K562 (cell line): ENCODE results near the gene ZC3H10. TPM values are rescaled to one million over a fixed set of nuclear protein-coding genes. Genes with fewer than 3 reads are reported as not detected.

Source experiments
- BRCA1 ChIP-seq, 2 experiments: fragments of 450-650 bp in 1 of 2; sonication (generic) in 1 of 2; formaldehyde crosslinking in 1 of 2; IDR thresholded peaks; 2 replicates each; pipeline versions ENCODE4 v1.5.0 to v1.6.1; 2017 to 2020; ENCODE audit warnings: mild to moderate bottlenecking in 1 of 2, missing genetic modification reagents in 1 of 2
- CBX2 ChIP-seq: fragments of 200-600 bp; sonication (generic); IDR thresholded peaks from one replicate; pipeline ENCODE4 v1.6.1; 2012; ENCODE audit warnings: mild to moderate bottlenecking, low read length, inconsistent platforms; ENCODE audit not compliant: insufficient read depth, poor library complexity, severe bottlenecking
- CHD7 ChIP-seq: fragments of 200-600 bp; sonication (generic); IDR thresholded peaks from one replicate; pipeline ENCODE4 v1.6.1; 2012; ENCODE audit warnings: mild to moderate bottlenecking, low read depth, low read length, inconsistent platforms
- HNRNPL ChIP-seq: fragments of 200-400 bp; formaldehyde crosslinking; IDR thresholded peaks from 2 replicates; pipeline ENCODE4 v1.6.1; 2017; ENCODE audit warnings: low read depth, mild to moderate bottlenecking, low read length
- IFI16 ChIP-seq: fragments of 250-450 bp; sonication (Bioruptor Pico); IDR thresholded peaks from 2 replicates; pipeline ENCODE4 v2.1.2; 2022; ENCODE audit warnings: mild to moderate bottlenecking, inconsistent platforms
- MBD2 ChIP-seq: sonication (generic); IDR thresholded peaks from 2 replicates; pipeline ENCODE4 v1.6.1; 2016; ENCODE audit warnings: low read depth, borderline replicate concordance
- MEF2D ChIP-seq: conservative IDR thresholded peaks from 2 replicates; pipeline ENCODE4 v1.6.1; 2016; ENCODE audit warnings: low read depth, missing genetic modification characterization, missing compliant biosample characterization
- PHB ChIP-seq: fragments of 250-450 bp; sonication (Bioruptor Pico); IDR thresholded peaks from 2 replicates; pipeline ENCODE4 v1.5.0; 2021
- RAD21 ChIP-seq, 2 experiments: fragments of 250-450 bp in 1 of 2; fragments of 450-650 bp in 1 of 2; sonication (Bioruptor Pico) in 1 of 2; formaldehyde crosslinking in 1 of 2; IDR thresholded peaks in 1 of 2; conservative IDR thresholded peaks in 1 of 2; 2 replicates each; pipeline versions ENCODE4 v1.4.0 to v1.8.0; 2020 to 2022; ENCODE audit warnings: mild to moderate bottlenecking in 2 of 2, moderate library complexity in 1 of 2
- ZFP1 ChIP-seq: fragments of 450-650 bp; formaldehyde crosslinking; IDR thresholded peaks from 2 replicates; pipeline ENCODE4 v1.4.0; 2020; ENCODE audit warnings: mild to moderate bottlenecking, mixed read lengths
- ZNF239 ChIP-seq: fragments of 250-450 bp; sonication (Bioruptor Pico); IDR thresholded peaks from 2 replicates; pipeline ENCODE4 v1.4.0; 2020; ENCODE audit warnings: mild to moderate bottlenecking
- ZNF584 ChIP-seq: fragments of 200-800 bp; sonication (Bioruptor generic); IDR thresholded peaks from 2 replicates; pipeline ENCODE4 v1.6.1; 2016; ENCODE audit warnings: low read depth, mild to moderate bottlenecking, missing genetic modification characterization, missing compliant biosample characterization
- polyA plus RNA-seq, 8 experiments: library from polyadenylated mRNA; depleted of rRNA in 4 of 8; stranded (reverse) in 5 of 8; unstranded in 3 of 8; fragments of >200 nt; fragmentation: Nextera tagmentation in 2 of 8; fragmentation: Illumina TruSeq in 1 of 8; extraction: Ambion mirVana in 2 of 8; extraction: Trizol in 1 of 8; gene quantifications; 2 replicates each; pipeline versions ENCODE4 v1.2.1 to v1.2.3, GENCODE V29; 2011 to 2014; ENCODE audit warnings: inconsistent platforms in 1 of 8, missing spikeins in 1 of 8
- total RNA-seq, 7 experiments: library from RNA; depleted of rRNA in 6 of 7; stranded (reverse); fragments of >200 nt in 6 of 7; fragmentation: Illumina TruSeq in 2 of 7; extraction: Trizol in 2 of 7; gene quantifications; 2 replicates each; pipeline versions ENCODE4 v1.2.1 to v1.2.3, GENCODE V29; 2011 to 2021; ENCODE audit warnings: low replicate concordance in 1 of 7
- TF ChIP-seq, protein P1 (sequence below): fragments of 200-800 bp; sonication (Bioruptor generic); IDR thresholded peaks from 2 replicates; pipeline ENCODE4 v1.6.1; 2017; ENCODE audit warnings: missing genetic modification characterization, missing compliant biosample characterization

ZC3H10 gene
- total and polyA plus RNA-seq, 9 of the 15 experiments (the other 6 are each of a cell fraction or from before 2014, with no cell fraction given): 0.31 to 4.1 (median 1.6) TPM

DNA sequence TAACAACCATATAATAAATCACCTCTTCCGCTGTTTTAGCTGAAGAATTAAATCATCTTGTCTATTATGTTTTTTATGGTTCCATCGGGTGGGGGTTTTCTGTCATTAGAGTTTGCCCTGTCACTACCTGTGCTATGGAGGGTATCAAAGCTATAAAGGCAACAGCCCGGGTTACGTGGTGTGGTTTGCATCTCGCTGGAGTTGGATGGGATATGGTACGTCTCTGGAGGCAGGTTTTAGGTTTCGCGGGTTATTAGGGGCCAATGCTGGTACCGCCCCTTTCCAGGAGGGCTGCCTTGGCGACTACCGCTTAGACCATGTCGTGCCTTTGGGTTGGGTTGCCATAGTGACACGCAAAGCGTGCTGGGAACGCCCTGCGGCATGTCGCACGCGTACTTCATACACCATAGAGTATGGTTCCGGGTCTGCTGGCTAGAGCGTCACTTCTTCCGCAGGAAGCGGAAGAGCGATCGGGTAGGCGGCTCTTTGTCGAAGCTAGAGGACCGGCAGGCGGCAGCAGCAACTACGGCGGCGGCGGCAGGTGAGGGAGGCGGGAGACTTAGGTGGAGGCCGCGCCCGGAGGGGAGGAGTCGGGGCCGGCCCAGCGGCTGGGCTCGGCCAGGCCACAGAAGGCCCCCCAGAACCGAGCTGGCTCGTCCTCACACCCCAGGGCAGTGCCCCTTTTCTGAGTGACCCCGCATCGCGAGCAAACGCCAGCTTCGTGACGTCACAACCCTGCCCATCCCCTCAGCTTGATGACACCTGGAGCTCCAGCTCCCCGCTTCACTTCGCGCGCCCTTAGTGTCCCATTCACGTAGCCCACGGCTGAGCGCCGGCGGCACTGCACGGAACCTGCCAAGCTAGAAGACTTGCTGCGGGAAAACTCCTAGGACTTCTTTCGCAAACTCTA, at the start of gene ZC3H10 (continued):
- TF ChIP-seq RAD21 (CRISPR knock-in tag; conservative IDR thresholded peaks at IDR 0.05 in 1 of 2, IDR thresholded peaks at IDR 0.05 in 1 of 2) (peak; percentile 14 to 44; a peak in 3 of 4 replicates), ZNF584 (no peak), MBD2 (peak; percentile 86; the same call in 1 of the 2 replicates), CBX2 (no peak), PHB (no peak; the same call in 1 of the 2 replicates), MEF2D (tag) (0 out of 2 replicates have a peak, but pooled peaks have one; percentile 22), HNRNPL (0 out of 2 replicates have a peak, but pooled peaks have one; percentile 39), ZFP1 (CRISPR knock-in tag) (no peak), IFI16 (CRISPR knock-in tag) (no peak), CHD7 (no peak), BRCA1 (IDR thresholded peaks at IDR 0.05) (no peak), BRCA1 (CRISPR knock-in tag; IDR thresholded peaks at IDR 0.05) (no peak), ZNF239 (CRISPR knock-in tag) (no peak)
- TF ChIP-seq, protein P1, sequence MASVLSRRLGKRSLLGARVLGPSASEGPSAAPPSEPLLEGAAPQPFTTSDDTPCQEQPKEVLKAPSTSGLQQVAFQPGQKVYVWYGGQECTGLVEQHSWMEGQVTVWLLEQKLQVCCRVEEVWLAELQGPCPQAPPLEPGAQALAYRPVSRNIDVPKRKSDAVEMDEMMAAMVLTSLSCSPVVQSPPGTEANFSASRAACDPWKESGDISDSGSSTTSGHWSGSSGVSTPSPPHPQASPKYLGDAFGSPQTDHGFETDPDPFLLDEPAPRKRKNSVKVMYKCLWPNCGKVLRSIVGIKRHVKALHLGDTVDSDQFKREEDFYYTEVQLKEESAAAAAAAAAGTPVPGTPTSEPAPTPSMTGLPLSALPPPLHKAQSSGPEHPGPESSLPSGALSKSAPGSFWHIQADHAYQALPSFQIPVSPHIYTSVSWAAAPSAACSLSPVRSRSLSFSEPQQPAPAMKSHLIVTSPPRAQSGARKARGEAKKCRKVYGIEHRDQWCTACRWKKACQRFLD (CRISPR knock-in tag): no peak; the same call in 1 of the 2 replicates
